HL-60 (cell line): ENCODE results near the gene PDE1C.

Source experiments
- POLR2AphosphoS5 ChIP-seq: IDR thresholded peaks from 2 replicates; pipeline ENCODE4 v1.6.1; 2012; ENCODE audit warnings: low read depth
- SPI1 ChIP-seq: IDR thresholded peaks from 2 replicates; pipeline ENCODE4 v1.6.1; 2012; ENCODE audit warnings: low read depth, mild to moderate bottlenecking, borderline replicate concordance
- TF ChIP-seq, protein P1 (sequence below): IDR thresholded peaks from one replicate; pipeline ENCODE4 v1.5.1; 2011; ENCODE audit warnings: low read length, control low read depth, inconsistent platforms; ENCODE audit not compliant: insufficient read depth

DNA sequence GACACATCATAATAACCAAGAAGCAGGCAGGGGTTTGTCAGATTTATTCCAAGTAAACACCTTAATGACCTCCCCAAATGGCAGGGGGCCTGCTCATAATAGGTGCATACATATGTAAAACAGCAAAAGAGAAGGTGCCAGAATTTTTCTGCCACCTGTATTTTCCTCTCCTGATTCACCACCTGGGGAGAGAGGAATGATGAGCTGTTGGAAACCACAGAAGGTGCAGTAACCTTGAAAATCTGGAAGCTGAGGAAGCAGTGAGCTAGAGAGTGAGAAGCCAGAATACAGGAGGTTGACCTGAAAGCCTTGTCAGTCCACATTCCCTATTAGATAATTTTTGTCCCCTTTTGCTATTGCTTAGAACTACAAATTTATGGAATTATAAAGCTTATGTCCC is 46.2 kb upstream of the PDE1C start:
- TF ChIP-seq, protein P1, sequence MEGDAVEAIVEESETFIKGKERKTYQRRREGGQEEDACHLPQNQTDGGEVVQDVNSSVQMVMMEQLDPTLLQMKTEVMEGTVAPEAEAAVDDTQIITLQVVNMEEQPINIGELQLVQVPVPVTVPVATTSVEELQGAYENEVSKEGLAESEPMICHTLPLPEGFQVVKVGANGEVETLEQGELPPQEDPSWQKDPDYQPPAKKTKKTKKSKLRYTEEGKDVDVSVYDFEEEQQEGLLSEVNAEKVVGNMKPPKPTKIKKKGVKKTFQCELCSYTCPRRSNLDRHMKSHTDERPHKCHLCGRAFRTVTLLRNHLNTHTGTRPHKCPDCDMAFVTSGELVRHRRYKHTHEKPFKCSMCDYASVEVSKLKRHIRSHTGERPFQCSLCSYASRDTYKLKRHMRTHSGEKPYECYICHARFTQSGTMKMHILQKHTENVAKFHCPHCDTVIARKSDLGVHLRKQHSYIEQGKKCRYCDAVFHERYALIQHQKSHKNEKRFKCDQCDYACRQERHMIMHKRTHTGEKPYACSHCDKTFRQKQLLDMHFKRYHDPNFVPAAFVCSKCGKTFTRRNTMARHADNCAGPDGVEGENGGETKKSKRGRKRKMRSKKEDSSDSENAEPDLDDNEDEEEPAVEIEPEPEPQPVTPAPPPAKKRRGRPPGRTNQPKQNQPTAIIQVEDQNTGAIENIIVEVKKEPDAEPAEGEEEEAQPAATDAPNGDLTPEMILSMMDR = no peak
- TF ChIP-seq POLR2AphosphoS5 = no peak
- no peak for TF ChIP-seq SPI1
